Right atrium auricular region (tissue), 2 donors: ENCODE data around the gene SLC2A4. TPM values are rescaled to one million over a fixed set of nuclear protein-coding genes. Genes with fewer than 3 reads are reported as not detected.

Experiments used
- DNase-seq: peaks from one replicate; pipeline ENCODE4 v3.0.0-alpha.2; 2019; ENCODE audit warnings: low spot score
- H3K27ac ChIP-seq, 2 donors: fragments of 200-600 bp; sonication (generic); 1 replicate in 1 of 2; 2 replicates in 1 of 2; pipeline ENCODE4 v1.5.1; 2016 to 2019
- H3K27me3 ChIP-seq, 2 donors: fragments of 200-600 bp; sonication (generic); one replicate each; pipeline versions ENCODE4 v1.5.1 to v1.6.0; 2017 to 2019
- H3K36me3 ChIP-seq: fragments of 200-600 bp; sonication (generic); one replicate; pipeline ENCODE4 v1.5.1; 2016
- H3K4me1 ChIP-seq, 2 donors: fragments of 200-600 bp; sonication (generic); one replicate each; pipeline versions ENCODE4 v1.5.1 to v1.6.0; 2017 to 2019
- H3K4me3 ChIP-seq, 2 donors: fragments of 200-600 bp; sonication (generic); 1 replicate in 1 of 2; 2 replicates in 1 of 2; pipeline ENCODE4 v1.5.1; 2017 to 2019; ENCODE audit warnings: mild to moderate bottlenecking in 1 of 2, moderate library complexity in 1 of 2
- H3K9me3 ChIP-seq, 2 donors: fragments of 200-600 bp; sonication (generic); one replicate each; pipeline ENCODE4 v1.5.1; 2019
- total RNA-seq, 2 donors: library from RNA; depleted of rRNA; stranded (reverse); fragments of >200 nt; gene quantifications; one replicate each; pipeline ENCODE4 v1.1.0, GENCODE V29; 2016
- TF ChIP-seq, protein P1 (sequence below), 2 donors: fragments of 200-600 bp; sonication (generic); IDR thresholded peaks; one replicate each; pipeline ENCODE4 v1.5.1; 2019; ENCODE audit warnings: antibody characterized with exemption in 2 of 2

The SLC2A4 gene
- total RNA-seq, 2 donors from 2014 or later, result 70.3 to 151 TPM

DNA sequence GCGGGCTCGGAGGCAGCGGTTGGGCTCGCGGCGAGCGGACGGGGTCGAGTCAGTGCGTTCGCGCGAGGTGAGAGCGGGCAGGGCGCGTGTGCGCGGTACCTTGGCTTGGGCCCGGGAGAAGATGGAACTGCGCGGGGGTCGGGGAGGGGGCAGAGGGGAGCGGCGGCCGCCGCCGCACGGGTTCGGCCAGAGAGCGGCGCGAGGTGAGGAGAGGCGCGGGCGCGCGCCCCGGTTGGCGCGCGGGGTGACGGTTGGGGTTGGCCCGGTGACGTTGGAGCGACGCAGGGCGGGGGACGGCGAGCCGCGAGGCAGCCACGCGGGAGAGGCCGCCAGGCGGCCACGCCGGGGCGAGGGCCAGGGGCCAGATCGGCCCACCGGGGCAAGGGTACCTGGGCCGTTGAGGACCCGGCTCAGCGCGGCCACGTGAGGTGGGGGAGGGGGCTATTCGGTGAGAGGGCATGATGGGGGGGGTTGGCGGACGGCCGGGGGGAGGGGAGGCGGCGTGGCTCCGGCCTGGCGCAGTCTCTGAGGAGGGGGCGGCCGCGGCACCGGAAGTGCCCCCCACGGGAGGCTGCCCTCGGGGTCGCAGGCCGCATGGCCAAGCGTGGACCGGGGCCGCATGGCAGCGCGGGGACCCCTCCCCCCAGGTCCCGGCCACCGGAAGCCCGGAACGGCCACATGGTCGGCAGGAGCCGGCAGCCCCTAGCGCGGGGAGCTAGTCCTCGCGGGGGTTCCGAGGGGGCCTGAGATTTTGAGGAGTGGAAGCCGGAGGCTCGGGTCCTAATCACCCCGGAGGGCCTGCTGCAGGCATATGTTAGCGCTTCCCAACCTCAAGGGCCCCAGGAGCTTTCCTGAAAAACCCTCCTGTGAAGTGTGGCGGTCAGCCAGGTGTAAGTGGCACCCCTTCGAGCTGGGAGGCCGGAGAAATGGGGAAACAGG is 26.4 kb downstream of the SLC2A4 start:
- TF ChIP-seq, protein P1, sequence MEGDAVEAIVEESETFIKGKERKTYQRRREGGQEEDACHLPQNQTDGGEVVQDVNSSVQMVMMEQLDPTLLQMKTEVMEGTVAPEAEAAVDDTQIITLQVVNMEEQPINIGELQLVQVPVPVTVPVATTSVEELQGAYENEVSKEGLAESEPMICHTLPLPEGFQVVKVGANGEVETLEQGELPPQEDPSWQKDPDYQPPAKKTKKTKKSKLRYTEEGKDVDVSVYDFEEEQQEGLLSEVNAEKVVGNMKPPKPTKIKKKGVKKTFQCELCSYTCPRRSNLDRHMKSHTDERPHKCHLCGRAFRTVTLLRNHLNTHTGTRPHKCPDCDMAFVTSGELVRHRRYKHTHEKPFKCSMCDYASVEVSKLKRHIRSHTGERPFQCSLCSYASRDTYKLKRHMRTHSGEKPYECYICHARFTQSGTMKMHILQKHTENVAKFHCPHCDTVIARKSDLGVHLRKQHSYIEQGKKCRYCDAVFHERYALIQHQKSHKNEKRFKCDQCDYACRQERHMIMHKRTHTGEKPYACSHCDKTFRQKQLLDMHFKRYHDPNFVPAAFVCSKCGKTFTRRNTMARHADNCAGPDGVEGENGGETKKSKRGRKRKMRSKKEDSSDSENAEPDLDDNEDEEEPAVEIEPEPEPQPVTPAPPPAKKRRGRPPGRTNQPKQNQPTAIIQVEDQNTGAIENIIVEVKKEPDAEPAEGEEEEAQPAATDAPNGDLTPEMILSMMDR (IDR thresholded peaks at IDR 0.05), result no peak
- Histone ChIP-seq H3K4me1 (peaks cover 0 to 29% of the 10 kb centered on the region in 2 donors), H3K36me3 (peaks cover 35% of the 10 kb centered on the region)

DNA sequence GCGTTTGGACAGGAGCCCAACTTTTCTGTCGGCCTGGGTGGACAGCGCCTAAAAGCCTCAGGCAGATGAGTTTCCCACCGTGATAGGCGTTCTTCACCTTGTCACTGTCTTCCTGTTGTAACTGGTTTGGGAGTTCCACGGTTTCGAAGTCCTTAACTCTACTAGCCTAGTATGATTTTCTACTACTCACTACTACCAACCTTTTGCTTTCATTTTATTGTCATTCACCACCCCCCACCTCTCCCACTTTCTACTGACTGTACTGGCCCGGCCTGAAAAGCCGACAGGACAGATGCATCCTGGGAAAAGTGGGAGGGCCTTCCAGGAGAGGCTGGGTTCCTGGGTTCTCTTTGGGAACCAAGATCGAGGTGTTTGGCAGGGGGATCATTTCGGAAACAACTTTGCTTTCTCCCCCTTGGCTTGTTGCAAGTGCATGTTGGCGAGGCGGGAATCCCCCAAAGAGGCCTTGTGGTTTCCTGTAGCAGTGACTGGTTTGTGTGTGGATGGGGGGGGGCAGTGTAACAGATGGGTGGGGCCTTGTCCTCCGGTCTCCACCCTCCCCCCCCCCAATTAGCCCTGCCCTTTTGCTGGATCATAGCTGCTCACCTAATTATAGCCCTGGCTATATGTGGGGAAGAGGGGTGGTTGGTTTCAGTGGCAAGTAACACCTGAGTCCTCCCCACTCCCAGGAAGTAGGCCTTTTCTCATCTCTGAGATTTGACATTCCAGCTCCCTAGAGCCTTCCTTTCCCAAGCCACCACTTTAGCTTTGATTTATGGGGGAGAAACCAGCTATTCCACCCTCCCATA is 27.3 kb downstream of the SLC2A4 start:
- Histone ChIP-seq H3K4me3 (peak overlapping the region; percentile 90 to 95), H3K27me3 (no peaks in the 10 kb centered on the region), H3K27ac (peak overlapping the region; percentile 99), H3K4me1 (peaks cover 0 to 38% of the 10 kb centered on the region in 2 donors), H3K9me3 (no peaks in the 10 kb centered on the region), H3K36me3 (peaks cover 44% of the 10 kb centered on the region)
- TF ChIP-seq, protein P1 (IDR thresholded peaks at IDR 0.05), result no peak
- DNase-seq, result peak; percentile 82

More for the DNA sequence above, 26.4 kb downstream of the SLC2A4 start:
- DNase-seq, result no peak
- Histone ChIP-seq H3K4me3 (peak overlapping the region; percentile 90 to 95), H3K9me3 (no peaks in the 10 kb centered on the region), H3K27ac (peak overlapping the region; percentile 99), H3K27me3 (no peaks in the 10 kb centered on the region)

DNA sequence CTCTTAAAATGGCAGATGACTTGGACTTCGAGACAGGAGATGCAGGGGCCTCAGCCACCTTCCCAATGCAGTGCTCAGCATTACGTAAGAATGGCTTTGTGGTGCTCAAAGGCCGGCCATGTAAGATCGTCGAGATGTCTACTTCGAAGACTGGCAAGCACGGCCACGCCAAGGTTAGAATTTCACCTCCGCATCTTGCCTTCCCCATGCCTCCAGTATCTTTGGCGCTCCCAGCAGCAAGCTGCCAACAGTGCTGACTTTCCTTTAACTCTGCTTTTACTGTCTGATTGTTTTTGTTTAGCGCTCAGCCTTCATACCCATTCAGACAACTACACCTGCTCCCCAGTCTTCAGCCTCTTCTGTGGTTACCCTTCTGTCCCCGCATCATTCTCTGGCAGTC is 28.1 kb downstream of the SLC2A4 start:
- peaks cover 0 to 46% of the 10 kb centered on the region in 2 donors for H3K4me1 ChIP-seq
- DNase-seq, result no peak
- H3K4me3 ChIP-seq, result peak overlapping the region in 1 of 2 donors; percentile 90
- H3K27me3 ChIP-seq, result no peaks in the 10 kb centered on the region
- H3K9me3 ChIP-seq, result no peaks in the 10 kb centered on the region
- TF ChIP-seq, protein P1 (IDR thresholded peaks at IDR 0.05), result no peak
- H3K36me3 ChIP-seq, result peaks cover 47% of the 10 kb centered on the region
- peak overlapping the region; percentile 99 for H3K27ac ChIP-seq

DNA sequence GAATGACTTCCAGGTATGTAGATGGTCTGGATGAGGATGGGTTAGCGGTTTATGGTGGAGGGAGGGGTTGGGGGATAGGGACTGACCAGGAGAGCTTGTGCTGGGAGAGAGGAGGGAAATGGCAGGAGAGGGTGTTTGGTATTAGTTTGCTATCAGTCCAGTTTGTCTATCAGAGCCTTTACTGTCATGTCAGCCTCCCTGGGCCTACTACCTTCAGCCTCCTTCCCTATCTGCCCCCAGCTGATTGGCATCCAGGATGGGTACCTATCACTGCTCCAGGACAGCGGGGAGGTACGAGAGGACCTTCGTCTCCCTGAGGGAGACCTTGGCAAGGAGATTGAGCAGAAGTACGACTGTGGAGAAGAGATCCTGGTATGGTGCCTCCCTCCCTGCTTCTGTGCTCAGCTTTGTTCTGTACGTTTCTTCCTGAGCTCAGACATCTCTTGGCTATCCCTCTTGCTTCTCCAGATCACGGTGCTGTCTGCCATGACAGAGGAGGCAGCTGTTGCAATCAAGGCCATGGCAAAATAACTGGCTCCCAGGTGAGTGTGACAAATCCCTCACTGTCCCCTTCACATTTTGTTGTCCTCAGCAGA is 29.7 kb downstream of the SLC2A4 start:
- no peaks in the 10 kb centered on the region for H3K9me3 ChIP-seq
- peaks cover 0 to 53% of the 10 kb centered on the region in 2 donors for H3K4me1 ChIP-seq
- H3K36me3 ChIP-seq, result peaks cover 47% of the 10 kb centered on the region
- no peaks in the 10 kb centered on the region for H3K27me3 ChIP-seq
- H3K27ac ChIP-seq, result no peak overlapping the region
- TF ChIP-seq, protein P1 (IDR thresholded peaks at IDR 0.05), result no peak
- DNase-seq, result no peak
- no peak overlapping the region for H3K4me3 ChIP-seq

DNA sequence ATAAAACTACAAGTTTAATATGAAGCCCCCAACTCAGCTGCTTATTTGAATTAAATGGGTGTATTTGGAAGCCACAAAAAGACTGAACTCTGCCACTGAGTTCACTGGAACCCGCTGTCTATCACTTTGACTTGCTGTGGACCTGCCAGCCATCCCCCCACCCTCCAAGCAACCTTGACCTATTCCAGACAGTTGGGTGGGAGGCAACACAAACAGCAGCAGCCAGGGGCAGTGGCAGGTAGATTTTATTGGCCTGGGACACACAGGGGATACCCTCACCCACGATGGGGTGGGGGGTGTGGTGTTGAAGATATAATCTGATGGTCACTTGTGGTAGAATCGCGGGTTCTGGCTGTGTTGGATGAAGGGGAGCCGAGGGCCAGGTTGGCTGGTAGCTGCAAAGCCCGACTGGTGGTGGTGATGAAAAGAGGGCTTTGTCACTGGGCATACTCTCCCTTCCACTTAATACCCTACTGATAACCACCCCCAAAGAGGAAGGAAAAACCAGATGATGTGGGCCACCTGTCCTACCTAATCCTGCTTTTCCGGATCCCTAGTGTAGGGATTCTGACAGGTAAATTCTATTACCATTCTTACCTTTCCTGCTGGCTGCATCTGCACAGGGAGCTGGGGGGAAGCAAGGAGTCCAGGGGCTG is 31.0 kb downstream of the SLC2A4 start:
- peaks cover 0 to 49% of the 10 kb centered on the region in 2 donors for H3K4me1 ChIP-seq
- no peak overlapping the region for H3K4me3 ChIP-seq
- DNase-seq, result no peak
- TF ChIP-seq, protein P1 (IDR thresholded peaks at IDR 0.05), result no peak
- no peaks in the 10 kb centered on the region for H3K9me3 ChIP-seq
- peaks cover 54% of the 10 kb centered on the region for H3K36me3 ChIP-seq
- no peak overlapping the region for H3K27ac ChIP-seq
- no peaks in the 10 kb centered on the region for H3K27me3 ChIP-seq
